Lower lobe of right lung (tissue), 2 donors: ENCODE data around the gene PRR5L. TPM values are rescaled to one million over a fixed set of nuclear protein-coding genes. Genes with fewer than 3 reads are reported as not detected.

Experiments used
- ATAC-seq, 2 donors: fragments of 200-7000 bp; cut with Tn5 transposase; one replicate each; pipeline ENCODE4 v1.9.1; 2020 to 2022; ENCODE audit warnings: mild to moderate bottlenecking in 2 of 2, moderate library complexity in 2 of 2
- DNase-seq: peaks from one replicate; pipeline ENCODE4 v3.0.0-alpha.2; 2020
- H3K27ac ChIP-seq: fragments of 200-600 bp; one replicate; pipeline ENCODE4 v1.8.0; 2022
- H3K27me3 ChIP-seq: fragments of 200-600 bp; one replicate; pipeline ENCODE4 v1.8.0; 2022; ENCODE audit warnings: low read depth
- H3K36me3 ChIP-seq: fragments of 200-600 bp; one replicate; pipeline ENCODE4 v1.8.0; 2022; ENCODE audit warnings: mild to moderate bottlenecking
- H3K4me1 ChIP-seq: fragments of 200-600 bp; one replicate; pipeline ENCODE4 v1.8.0; 2022
- H3K4me3 ChIP-seq: fragments of 200-600 bp; one replicate; pipeline ENCODE4 v1.8.0; 2022; ENCODE audit warnings: mild to moderate bottlenecking
- H3K9me3 ChIP-seq: fragments of 200-600 bp; one replicate; pipeline ENCODE4 v1.8.0; 2022
- CTCF ChIP-seq: fragments of 200-600 bp; IDR thresholded peaks from one replicate; pipeline ENCODE4 v1.8.0; 2022; ENCODE audit warnings: antibody characterized with exemption, mild to moderate bottlenecking
- intact Hi-C: fragments of 100-400 bp; cut with DNase I; formaldehyde crosslinking; loops from one replicate; pipeline ENCODE4 v1.11.0; 2022
- total RNA-seq: library from RNA; stranded (reverse); fragmentation: NEBNext Ultra II Directional; extraction: Animal tissue kit (Norgen Biotek cat#: 25700); gene quantifications from one replicate; pipeline ENCODE4 v1.2.1, GENCODE V29; 2021
- donor health status: DM: no; HTN: yes; CAD: no; lungs with severe emphysema.

Gene PRR5L
- total RNA-seq, 1 donor from 2014 or later = 24.9 TPM

GRCh38 chr11:36306888-36307287 lies 10.8 kb downstream of the PRR5L start:
- intact Hi-C loops = no loop called here
- Histone ChIP-seq H3K36me3 (no peaks in the 10 kb centered on the region), H3K27ac (no peak overlapping the region), H3K27me3 (no peaks in the 10 kb centered on the region), H3K9me3 (no peaks in the 10 kb centered on the region), H3K4me3 (no peak overlapping the region), H3K4me1 (peaks cover 15% of the 10 kb centered on the region)
- TF ChIP-seq CTCF = peak; percentile 26
- DNase-seq (no peak), ATAC-seq (no peak)

- no peak for TF ChIP-seq CTCF
- Histone ChIP-seq H3K36me3 (no peaks in the 10 kb centered on the region), H3K4me1 (peaks cover 13% of the 10 kb centered on the region), H3K27ac (no peak overlapping the region), H3K27me3 (no peaks in the 10 kb centered on the region), H3K9me3 (no peaks in the 10 kb centered on the region), H3K4me3 (no peak overlapping the region)
- DNase-seq (no peak), ATAC-seq (no peak)
- intact Hi-C loops = no loop called here
Observed at GRCh38 chr11:36308577-36308976, 12.5 kb downstream of the PRR5L start.

- no peaks in the 10 kb centered on the region for H3K27me3 ChIP-seq
- no peak overlapping the region for H3K4me3 ChIP-seq
Observed at GRCh38 chr11:36309779-36310178, 13.7 kb downstream of the PRR5L start.

GRCh38 chr11:36311926-36312595 lies 16.0 kb downstream of the PRR5L start:
- intact Hi-C loops = no loop called here
- H3K36me3 ChIP-seq = no peaks in the 10 kb centered on the region
- no peak overlapping the region for H3K27ac ChIP-seq
- H3K4me1 ChIP-seq = no peaks in the 10 kb centered on the region
- no peaks in the 10 kb centered on the region for H3K27me3 ChIP-seq
- no peaks in the 10 kb centered on the region for H3K9me3 ChIP-seq
- H3K4me3 ChIP-seq = no peak overlapping the region
- DNase-seq (no peak), ATAC-seq (no peak)
- no peak for TF ChIP-seq CTCF

More at GRCh38 chr11:36309779-36310178, 13.7 kb downstream of the PRR5L start:
- no peaks in the 10 kb centered on the region for H3K9me3 ChIP-seq
- H3K27ac ChIP-seq = no peak overlapping the region
- DNase-seq (no peak), ATAC-seq (no peak)
- H3K36me3 ChIP-seq = no peaks in the 10 kb centered on the region
- intact Hi-C loops = no loop called here
- H3K4me1 ChIP-seq = peaks cover under 1% of the 10 kb centered on the region
- TF ChIP-seq CTCF = no peak

GRCh38 chr11:36312611-36313472 lies 16.8 kb downstream of the PRR5L start:
- TF ChIP-seq CTCF = no peak
- Histone ChIP-seq H3K4me1 (no peaks in the 10 kb centered on the region), H3K9me3 (no peaks in the 10 kb centered on the region), H3K27me3 (no peaks in the 10 kb centered on the region), H3K4me3 (no peak overlapping the region), H3K36me3 (no peaks in the 10 kb centered on the region), H3K27ac (no peak overlapping the region)
- DNase-seq (no peak), ATAC-seq (no peak)
- intact Hi-C loops = no loop called here
